Measurements from ENCODE around the gene KCNAB2. TPM values are rescaled to one million over a fixed set of nuclear protein-coding genes. Genes with fewer than 3 reads are reported as not detected.

The KCNAB2 gene
- total RNA-seq, 4 donors from 2014 or later = 10.9 to 12.6 (median 11.7) TPM

GRCh38 chr1:6023346-6023745, 22.3 kb upstream of the KCNAB2 start:
- peaks cover 0 to 8% (median 0%) of the 10 kb centered on the region in 3 donors for H3K4me1 ChIP-seq
- H3K4me3 ChIP-seq = no peak overlapping the region
- peaks cover 14% of the 10 kb centered on the region for H3K27me3 ChIP-seq
- no peaks in the 10 kb centered on the region for H3K9me3 ChIP-seq
- no peak for TF ChIP-seq POLR2AphosphoS5 (IDR thresholded peaks at IDR 0.05)
- TF ChIP-seq CTCF (IDR thresholded peaks at IDR 0.05) = no peak
- no peak for TF ChIP-seq EP300 (IDR thresholded peaks at IDR 0.05)
- TF ChIP-seq POLR2A (IDR thresholded peaks at IDR 0.05) = no peak
- H3K27ac ChIP-seq = no peak overlapping the region
- ATAC-seq = no peak
- H3K36me3 ChIP-seq = no peaks in the 10 kb centered on the region
- WGBS, 2 donors (ENCODE audit: low coverage in 1 of 2) = 77 to 84% methylated on average over 4 to 5 of the region's 5 CpGs

GRCh38 chr1:6024376-6024775, 21.3 kb upstream of the KCNAB2 start:
- Histone ChIP-seq H3K27ac (no peak overlapping the region), H3K36me3 (no peaks in the 10 kb centered on the region), H3K4me3 (no peak overlapping the region), H3K9me3 (no peaks in the 10 kb centered on the region), H3K4me1 (peaks cover 0 to 8% (median 0%) of the 10 kb centered on the region in 3 donors), H3K27me3 (peaks cover 19% of the 10 kb centered on the region)
- no peak for ATAC-seq
- 84 to 90% methylated on average over 4 to 6 of the region's 6 CpGs for WGBS, 2 donors (ENCODE audit: low coverage in 1 of 2)
- TF ChIP-seq POLR2AphosphoS5 (IDR thresholded peaks at IDR 0.05) = no peak

GRCh38 chr1:6025269-6026094, 20.2 kb upstream of the KCNAB2 start:
- WGBS, 2 donors (ENCODE audit: low coverage in 1 of 2) = 66 to 92% methylated on average over 3 to 4 of the region's 29 CpGs
- ATAC-seq = no peak

GRCh38 chr1:6026095-6026809, 19.4 kb upstream of the KCNAB2 start:
- TF ChIP-seq POLR2A (IDR thresholded peaks at IDR 0.05) (peak in 1 of 2 donors; percentile 18), EP300 (IDR thresholded peaks at IDR 0.05) (no peak)
- 28% methylated on average over 12 of the region's 34 CpGs; no CpG with 5 or more reads in 1 of the 2 donors for WGBS, 2 donors (ENCODE audit: low coverage in 1 of 2)
- H3K27me3 ChIP-seq = peaks cover 27% of the 10 kb centered on the region
- peak overlapping the region in 1 of 2 donors; percentile 26 for H3K4me3 ChIP-seq
- no peaks in the 10 kb centered on the region for H3K36me3 ChIP-seq
- peaks cover 0 to 8% (median 0%) of the 10 kb centered on the region in 3 donors for H3K4me1 ChIP-seq
- H3K27ac ChIP-seq = peak overlapping the region in 2 of 4 donors; percentile 10 to 33
- peak; percentile 61 for ATAC-seq
- H3K9me3 ChIP-seq = no peaks in the 10 kb centered on the region

More at GRCh38 chr1:6025269-6026094, 20.2 kb upstream of the KCNAB2 start:
- TF ChIP-seq EP300 (IDR thresholded peaks at IDR 0.05) (no peak), CTCF (IDR thresholded peaks at IDR 0.05) (no peak), POLR2AphosphoS5 (IDR thresholded peaks at IDR 0.05) (no peak), POLR2A (IDR thresholded peaks at IDR 0.05) (no peak)
- peaks cover 19% of the 10 kb centered on the region for H3K27me3 ChIP-seq
- H3K27ac ChIP-seq = peak overlapping the region in 1 of 4 donors; percentile 27
- H3K36me3 ChIP-seq = no peaks in the 10 kb centered on the region
- peaks cover 0 to 8% (median 0%) of the 10 kb centered on the region in 3 donors for H3K4me1 ChIP-seq
- H3K4me3 ChIP-seq = peak overlapping the region in 1 of 2 donors; percentile 26
- no peaks in the 10 kb centered on the region for H3K9me3 ChIP-seq

GRCh38 chr1:6027591-6027990, 18.1 kb upstream of the KCNAB2 start:
- H3K4me3 ChIP-seq = peak overlapping the region in 1 of 2 donors; percentile 26

More at GRCh38 chr1:6027591-6027990, 18.1 kb upstream of the KCNAB2 start:
- TF ChIP-seq EP300 (IDR thresholded peaks at IDR 0.05) (no peak), POLR2A (IDR thresholded peaks at IDR 0.05) (no peak), CTCF (IDR thresholded peaks at IDR 0.05) (no peak), POLR2AphosphoS5 (IDR thresholded peaks at IDR 0.05) (no peak)
- 69 to 82% methylated on average over 6 to 9 of the region's 10 CpGs for WGBS, 2 donors (ENCODE audit: low coverage in 1 of 2)
- Histone ChIP-seq H3K27me3 (peaks cover 31% of the 10 kb centered on the region), H3K27ac (peak overlapping the region in 1 of 4 donors; percentile 29), H3K36me3 (no peaks in the 10 kb centered on the region), H3K4me1 (peaks cover 0 to 8% (median 0%) of the 10 kb centered on the region in 3 donors), H3K9me3 (no peaks in the 10 kb centered on the region)
- ATAC-seq = no peak
